Endothelial cell of umbilical vein (primary cell): ENCODE data around the gene LRSAM1. TPM values are rescaled to one million over a fixed set of nuclear protein-coding genes. Genes with fewer than 3 reads are reported as not detected.

Experiments used
- BruUV-seq: library from RNA; stranded (reverse); fragments of 400-500 nt; replicated peaks from 2 replicates; lab custom pipeline; 2021; lab: Mats Ljungman, UMichigan
- CTCF ChIA-PET: fragments of 300-600, 350-600 bp; sonication (Branson Sonifier 250); formaldehyde crosslinking; loops from one replicate; lab custom pipeline; 2021; ENCODE audit warnings: antibody characterized with exemption, inconsistent platforms; lab: Charles Lee
- POLR2A ChIA-PET: fragments of 300-600, 350-600 bp; sonication (Branson Sonifier 250); formaldehyde crosslinking; loops from one replicate; lab custom pipeline; 2021; ENCODE audit warnings: antibody characterized with exemption, inconsistent platforms; lab: Charles Lee
- DNase-seq: peaks from one replicate; pipeline ENCODE4 v3.0.0-alpha.2; 2011; ENCODE audit warnings: low read depth, low spot score
- FAIRE-seq: peaks from 2 replicates; lab custom pipeline; 2011; peaks lifted over from hg19 to GRCh38; lab: Jason Lieb, UNC
- H2AFZ ChIP-seq: 2 replicates; pipeline ENCODE4 v1.6.0; 2012; ENCODE audit warnings: low read depth, low read length, control low read depth, inconsistent platforms
- H3K27ac ChIP-seq: 2 replicates; pipeline ENCODE4 v1.5.1; 2011; ENCODE audit warnings: low read depth, mild to moderate bottlenecking, control low read depth, low read length, moderate library complexity; ENCODE audit not compliant: insufficient read depth
- H3K27me3 ChIP-seq, 2 experiments: 2 replicates each; pipeline versions ENCODE4 v1.6.0 to v1.6.1; 2011; ENCODE audit warnings: low read length in 2 of 2, mixed read lengths in 1 of 2; ENCODE audit not compliant: control insufficient read depth in 2 of 2, insufficient read depth in 2 of 2
- H3K36me3 ChIP-seq, 2 experiments: 2 replicates in 1 of 2; 3 replicates in 1 of 2; pipeline ENCODE4 v1.5.1; 2011; ENCODE audit warnings: low read length in 2 of 2, mild to moderate bottlenecking in 1 of 2, moderate library complexity in 1 of 2; ENCODE audit not compliant: control insufficient read depth in 2 of 2, insufficient read depth in 2 of 2; ENCODE audit errors: extremely low read depth in 1 of 2
- H3K4me1 ChIP-seq: 3 replicates; pipeline ENCODE4 v1.5.1; 2011; ENCODE audit warnings: mild to moderate bottlenecking, low read length; ENCODE audit not compliant: control insufficient read depth, insufficient read depth; ENCODE audit errors: extremely low read depth
- H3K4me2 ChIP-seq: 2 replicates; pipeline ENCODE4 v1.6.1; 2011; ENCODE audit warnings: low read length, control low read depth, mixed read lengths; ENCODE audit not compliant: insufficient read depth
- H3K4me3 ChIP-seq, 3 experiments: fragments of 200-600 bp in 1 of 3; sonication (generic), shearing (Covaris generic) in 1 of 3; replicated peaks in 1 of 3; 2 replicates each; pipeline ENCODE4 v1.5.1; 2011 to 2016; ENCODE audit warnings: control low read depth in 3 of 3, low read length in 3 of 3, mild to moderate bottlenecking in 2 of 3, inconsistent platforms in 1 of 3, low read depth in 1 of 3, moderate library complexity in 1 of 3; ENCODE audit not compliant: insufficient read depth in 1 of 3
- H3K79me2 ChIP-seq: 2 replicates; pipeline ENCODE4 v1.6.0; 2012; ENCODE audit warnings: low read length, inconsistent platforms; ENCODE audit not compliant: control insufficient read depth, insufficient read depth
- H3K9ac ChIP-seq: replicated peaks from 2 replicates; pipeline ENCODE3; 2011; ENCODE audit warnings: low read length, control low read depth; ENCODE audit not compliant: insufficient read depth; ENCODE audit errors: extremely low read depth
- H3K9me1 ChIP-seq: replicated peaks from 3 replicates; pipeline ENCODE4 v1.6.0; 2011; ENCODE audit warnings: mild to moderate bottlenecking, low read length; ENCODE audit not compliant: control insufficient read depth, insufficient read depth; ENCODE audit errors: extremely low read depth
- H3K9me3 ChIP-seq: replicated peaks from 2 replicates; pipeline ENCODE4 v1.5.1; 2012; ENCODE audit warnings: low read length, inconsistent platforms; ENCODE audit not compliant: control insufficient read depth, insufficient read depth
- H4K20me1 ChIP-seq: replicated peaks from 2 replicates; pipeline ENCODE3; 2011; ENCODE audit warnings: mild to moderate bottlenecking, low read length; ENCODE audit not compliant: control insufficient read depth, insufficient read depth; ENCODE audit errors: extremely low read depth
- CTCF ChIP-seq, 2 donors: IDR thresholded peaks; 1 replicate in 1 of 2; 2 replicates in 1 of 2; pipeline ENCODE4 v1.5.1; 2011; ENCODE audit warnings: low read length in 2 of 2, mild to moderate bottlenecking in 2 of 2, moderate library complexity in 2 of 2, control low read depth in 1 of 2, inconsistent platforms in 1 of 2, low read depth in 1 of 2; ENCODE audit not compliant: insufficient read depth in 1 of 2; ENCODE audit errors: extremely low read depth in 1 of 2
- EZH2 ChIP-seq: IDR thresholded peaks from 2 replicates; pipeline ENCODE4 v1.6.1; 2012; ENCODE audit warnings: borderline replicate concordance, low read depth, mild to moderate bottlenecking, moderate library complexity, low read length, inconsistent platforms; ENCODE audit not compliant: severe bottlenecking
- FOS ChIP-seq: IDR thresholded peaks from 2 replicates; pipeline ENCODE4 v1.6.1; 2011; ENCODE audit warnings: mild to moderate bottlenecking, low read length, moderate library complexity, borderline replicate concordance; ENCODE audit not compliant: insufficient read depth
- GATA2 ChIP-seq: IDR thresholded peaks from 2 replicates; pipeline ENCODE4 v1.7.0; 2011; ENCODE audit warnings: low read depth, mild to moderate bottlenecking, moderate library complexity, mixed read lengths, low read length; ENCODE audit not compliant: insufficient read length, insufficient read depth
- JUN ChIP-seq: IDR thresholded peaks from 2 replicates; pipeline ENCODE4 v1.6.1; 2011; ENCODE audit warnings: borderline replicate concordance, low read depth; ENCODE audit not compliant: insufficient read length, insufficient read depth
- MAX ChIP-seq: IDR thresholded peaks from 2 replicates; pipeline ENCODE4 v1.6.1; 2011; ENCODE audit not compliant: insufficient read depth, insufficient read length
- MYC ChIP-seq: IDR thresholded peaks from one replicate; pipeline ENCODE4 v1.6.1; 2011; ENCODE audit warnings: mild to moderate bottlenecking, low read depth, low read length
- POLR2A ChIP-seq: IDR thresholded peaks from 2 replicates; pipeline ENCODE4 v1.6.1; 2012; ENCODE audit warnings: low read depth, mild to moderate bottlenecking, control low read depth, low read length
- POLR2AphosphoS5 ChIP-seq: IDR thresholded peaks from 2 replicates; pipeline ENCODE4 v1.6.1; 2012; ENCODE audit warnings: low read depth, mild to moderate bottlenecking, control low read depth, low read length, moderate library complexity; ENCODE audit not compliant: insufficient read depth
- dilution Hi-C: fragments of 300-500 bp; cut with MboI; formaldehyde crosslinking; loops from one replicate; pipeline ENCODE4 v1.15.0; 2019; ENCODE audit warnings: low sequenced_read_pairs; ENCODE audit not compliant: extremely low pct_ligation_motif_present
- intact Hi-C: fragments of 100-400 bp; cut with micrococcal nuclease; formaldehyde crosslinking; loops from one replicate; pipeline ENCODE4 v1.10.0; 2022
- polyA plus RNA-seq, 4 experiments: library from polyadenylated mRNA; depleted of rRNA in 3 of 4; stranded (reverse) in 3 of 4; unstranded in 1 of 4; fragments of >200 nt; gene quantifications; 2 replicates each; pipeline versions ENCODE4 v1.2.1 to v1.2.3, GENCODE V29; 2011 to 2012; ENCODE audit warnings: missing spikeins in 1 of 4
- total RNA-seq: library from RNA; stranded (reverse); gene quantifications from 2 replicates; pipeline ENCODE4 v1.2.3, GENCODE V29; 2021

The LRSAM1 gene
- total and polyA plus RNA-seq, 2 donors (not counting 3 experiments of a cell fraction or from before 2014, with no cell fraction given) = 10.8 to 18.9 TPM

GRCh38 chr9:127437497-127438264 lies 13.6 kb upstream of the LRSAM1 start:
- no peak for TF ChIP-seq MAX
- TF ChIP-seq JUN = no peak
- TF ChIP-seq EZH2 = no peak
- TF ChIP-seq POLR2AphosphoS5 = no peak
- TF ChIP-seq FOS = no peak
- TF ChIP-seq CTCF (IDR thresholded peaks at IDR 0.05; ENCODE audit: extremely low read depth in 1 of 2, insufficient read depth in 1 of 2, low read depth in 1 of 2, low read length in 2 of 2) = no peak
- TF ChIP-seq MYC = no peak
- no peak for TF ChIP-seq GATA2
- no peak for TF ChIP-seq POLR2A
- H3K27me3 ChIP-seq = no peaks in the 10 kb centered on the region
- peaks cover 17 to 50% of the 10 kb centered on the region in 2 experiments for H3K36me3 ChIP-seq
- ChIA-PET CTCF (no interaction called here), POLR2A (interaction anchor here (0.6 kb wide), 1 partner anchor 14 kb away, joined by 3 read pairs; no protein-coding TSS in a partner anchor)
- no peak overlapping the region for H3K9ac ChIP-seq
- no peak overlapping the region for H2AFZ ChIP-seq
- H3K9me3 ChIP-seq = no peaks in the 10 kb centered on the region
- FAIRE-seq (peak; percentile 46), DNase-seq (no peak)
- dilution Hi-C loops (no loop called here), intact Hi-C loops (no loop called here)
- no peaks in the 10 kb centered on the region for H3K4me1 ChIP-seq
- no peaks in the 10 kb centered on the region for H3K9me1 ChIP-seq
- H3K27ac ChIP-seq = no peak overlapping the region
- no TSS peak for BruUV-seq
- H3K4me3 ChIP-seq = no peak overlapping the region
- no peaks in the 10 kb centered on the region for H3K79me2 ChIP-seq
- H4K20me1 ChIP-seq = no peaks in the 10 kb centered on the region
- no peak overlapping the region for H3K4me2 ChIP-seq
